ENCODE measurements around the gene SMTNL2.
A peak's percentile ranks its signal among the peaks of the same experiment; 100 is the strongest.

The SMTNL2 gene

DNA sequence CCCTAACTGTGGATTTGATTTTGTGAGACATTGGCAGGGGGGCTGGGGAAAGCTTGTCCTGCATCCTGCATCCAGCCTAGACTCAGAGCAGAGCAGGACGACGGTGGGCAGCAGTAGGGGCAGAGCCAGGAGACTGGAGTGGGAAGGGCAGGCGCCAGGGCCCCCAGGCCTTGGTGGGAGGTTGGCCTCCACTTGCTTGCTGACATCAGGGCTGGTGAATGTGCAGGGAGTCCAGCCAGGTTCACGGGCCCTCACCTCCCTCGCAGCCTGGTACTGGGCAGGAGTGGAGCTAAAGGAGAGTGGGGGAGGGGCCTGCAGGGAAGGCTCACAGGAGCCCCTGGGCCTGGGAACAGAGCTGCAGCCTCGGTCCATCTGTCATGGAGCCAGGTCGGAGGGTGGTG is 2.2 kb upstream of the SMTNL2 start:
- Histone ChIP-seq H3K36me3 (ENCODE audit: control insufficient read depth, insufficient read depth, low read length) (no peaks in the 10 kb centered on the region), H3K27ac (no peak overlapping the region), H3K9me3 (ENCODE audit: control insufficient read depth, low read length) (no peaks in the 10 kb centered on the region), H2AFZ (no peak overlapping the region), H3K79me2 (no peaks in the 10 kb centered on the region), H3K4me1 (no peaks in the 10 kb centered on the region), H3K9ac (no peak overlapping the region), H3K27me3 (ENCODE audit: control insufficient read depth, insufficient read depth, low read length) (no peaks in the 10 kb centered on the region), H3K4me2 (ENCODE audit: low read length) (no peak overlapping the region), H3K4me3 (ENCODE audit: low read depth, low read length) (no peak overlapping the region)
- TF ChIP-seq, protein P1, sequence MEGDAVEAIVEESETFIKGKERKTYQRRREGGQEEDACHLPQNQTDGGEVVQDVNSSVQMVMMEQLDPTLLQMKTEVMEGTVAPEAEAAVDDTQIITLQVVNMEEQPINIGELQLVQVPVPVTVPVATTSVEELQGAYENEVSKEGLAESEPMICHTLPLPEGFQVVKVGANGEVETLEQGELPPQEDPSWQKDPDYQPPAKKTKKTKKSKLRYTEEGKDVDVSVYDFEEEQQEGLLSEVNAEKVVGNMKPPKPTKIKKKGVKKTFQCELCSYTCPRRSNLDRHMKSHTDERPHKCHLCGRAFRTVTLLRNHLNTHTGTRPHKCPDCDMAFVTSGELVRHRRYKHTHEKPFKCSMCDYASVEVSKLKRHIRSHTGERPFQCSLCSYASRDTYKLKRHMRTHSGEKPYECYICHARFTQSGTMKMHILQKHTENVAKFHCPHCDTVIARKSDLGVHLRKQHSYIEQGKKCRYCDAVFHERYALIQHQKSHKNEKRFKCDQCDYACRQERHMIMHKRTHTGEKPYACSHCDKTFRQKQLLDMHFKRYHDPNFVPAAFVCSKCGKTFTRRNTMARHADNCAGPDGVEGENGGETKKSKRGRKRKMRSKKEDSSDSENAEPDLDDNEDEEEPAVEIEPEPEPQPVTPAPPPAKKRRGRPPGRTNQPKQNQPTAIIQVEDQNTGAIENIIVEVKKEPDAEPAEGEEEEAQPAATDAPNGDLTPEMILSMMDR (IDR thresholded peaks at IDR 0.05) = no peak

DNA sequence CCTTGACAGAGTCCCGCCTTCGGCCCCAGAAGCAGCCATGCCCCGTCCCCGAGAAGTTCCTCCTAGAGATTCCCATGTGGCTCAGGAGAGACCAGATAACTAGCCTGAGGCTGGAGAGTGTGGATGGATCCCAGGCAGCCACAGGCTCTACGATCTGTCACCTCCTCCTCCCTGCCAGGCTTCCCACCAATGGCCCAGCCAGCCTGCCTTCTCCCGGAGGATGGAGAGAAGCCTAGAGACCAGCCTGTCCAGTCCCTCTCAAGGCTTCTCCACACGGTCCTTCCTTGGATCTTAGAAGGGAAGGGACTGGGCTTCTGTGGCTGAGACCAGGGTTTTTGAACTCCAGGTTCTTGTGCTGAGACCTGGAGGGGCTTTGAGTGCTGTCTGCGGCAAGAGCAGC is 1.6 kb upstream of the SMTNL2 start:
- no peaks in the 10 kb centered on the region for H3K79me2 ChIP-seq
- H3K9me3 ChIP-seq (ENCODE audit: control insufficient read depth, low read length) = no peaks in the 10 kb centered on the region
- no peaks in the 10 kb centered on the region for H3K4me1 ChIP-seq
- no peak overlapping the region for H3K4me2 ChIP-seq (ENCODE audit: low read length)
- no peak overlapping the region for H3K9ac ChIP-seq
- no peak overlapping the region for H3K4me3 ChIP-seq (ENCODE audit: low read depth, low read length)
- no peak overlapping the region for H3K27ac ChIP-seq
- H2AFZ ChIP-seq = no peak overlapping the region
- TF ChIP-seq, protein P1 (IDR thresholded peaks at IDR 0.05) = no peak
- no peaks in the 10 kb centered on the region for H3K36me3 ChIP-seq (ENCODE audit: control insufficient read depth, insufficient read depth, low read length)
- H3K27me3 ChIP-seq (ENCODE audit: control insufficient read depth, insufficient read depth, low read length) = no peaks in the 10 kb centered on the region

DNA sequence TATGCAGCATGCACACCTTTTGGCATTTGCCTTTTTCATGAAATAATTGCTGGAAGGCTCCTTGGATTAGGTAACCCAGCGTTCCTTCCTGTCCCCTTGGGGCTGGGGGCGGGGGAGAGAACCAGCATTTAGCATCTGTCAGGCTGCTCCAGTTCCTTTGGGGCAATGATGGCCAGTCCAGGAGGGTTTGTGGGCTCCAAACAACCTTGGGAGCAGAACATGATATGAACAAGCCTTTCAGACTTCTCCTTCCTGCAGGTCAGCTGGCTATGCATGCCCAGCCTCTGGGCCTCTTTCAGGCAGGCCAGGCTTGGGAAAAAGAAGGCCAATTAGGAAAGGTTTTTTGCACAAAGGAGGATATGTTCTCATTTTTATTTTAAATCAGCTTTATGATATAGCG is 1.1 kb upstream of the SMTNL2 start:
- H3K36me3 ChIP-seq (ENCODE audit: control insufficient read depth, insufficient read depth, low read length) = no peaks in the 10 kb centered on the region
- H3K9ac ChIP-seq = no peak overlapping the region
- H2AFZ ChIP-seq = no peak overlapping the region
- no peaks in the 10 kb centered on the region for H3K79me2 ChIP-seq
- no peaks in the 10 kb centered on the region for H3K4me1 ChIP-seq
- H3K27me3 ChIP-seq (ENCODE audit: control insufficient read depth, insufficient read depth, low read length) = no peaks in the 10 kb centered on the region
- no peak overlapping the region for H3K4me2 ChIP-seq (ENCODE audit: low read length)
- TF ChIP-seq, protein P1 (IDR thresholded peaks at IDR 0.05) = no peak
- no peak overlapping the region for H3K4me3 ChIP-seq (ENCODE audit: low read depth, low read length)
- no peak overlapping the region for H3K27ac ChIP-seq
- H3K9me3 ChIP-seq (ENCODE audit: control insufficient read depth, low read length) = no peaks in the 10 kb centered on the region

DNA sequence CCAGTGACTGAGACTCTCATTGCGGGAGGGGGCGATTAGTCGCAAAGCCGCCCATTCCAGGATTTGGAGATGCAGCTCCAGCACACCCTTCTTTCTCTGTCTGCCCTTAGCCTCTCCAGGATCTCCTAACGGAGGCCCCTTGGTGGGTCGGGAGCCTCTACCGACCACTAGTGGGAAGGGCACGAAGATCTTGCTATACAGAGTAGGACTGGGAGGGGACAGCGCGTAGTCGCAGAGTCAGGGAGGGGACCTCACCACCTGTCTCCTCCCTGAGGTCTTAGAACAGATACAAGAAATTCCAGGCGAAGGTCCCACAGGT is 588 bp upstream of the SMTNL2 start:
- Histone ChIP-seq H3K4me1 (no peaks in the 10 kb centered on the region), H3K4me3 (ENCODE audit: low read depth, low read length) (peak overlapping the region; percentile 58), H3K79me2 (no peaks in the 10 kb centered on the region), H3K9me3 (ENCODE audit: control insufficient read depth, low read length) (no peaks in the 10 kb centered on the region), H3K9ac (no peak overlapping the region), H3K4me2 (ENCODE audit: low read length) (peak overlapping the region; percentile 81), H3K27ac (no peak overlapping the region), H2AFZ (peak overlapping the region; percentile 96), H3K36me3 (ENCODE audit: control insufficient read depth, insufficient read depth, low read length) (no peaks in the 10 kb centered on the region), H3K27me3 (ENCODE audit: control insufficient read depth, insufficient read depth, low read length) (no peaks in the 10 kb centered on the region)
- TF ChIP-seq, protein P1 (IDR thresholded peaks at IDR 0.05) = peak; percentile 26

DNA sequence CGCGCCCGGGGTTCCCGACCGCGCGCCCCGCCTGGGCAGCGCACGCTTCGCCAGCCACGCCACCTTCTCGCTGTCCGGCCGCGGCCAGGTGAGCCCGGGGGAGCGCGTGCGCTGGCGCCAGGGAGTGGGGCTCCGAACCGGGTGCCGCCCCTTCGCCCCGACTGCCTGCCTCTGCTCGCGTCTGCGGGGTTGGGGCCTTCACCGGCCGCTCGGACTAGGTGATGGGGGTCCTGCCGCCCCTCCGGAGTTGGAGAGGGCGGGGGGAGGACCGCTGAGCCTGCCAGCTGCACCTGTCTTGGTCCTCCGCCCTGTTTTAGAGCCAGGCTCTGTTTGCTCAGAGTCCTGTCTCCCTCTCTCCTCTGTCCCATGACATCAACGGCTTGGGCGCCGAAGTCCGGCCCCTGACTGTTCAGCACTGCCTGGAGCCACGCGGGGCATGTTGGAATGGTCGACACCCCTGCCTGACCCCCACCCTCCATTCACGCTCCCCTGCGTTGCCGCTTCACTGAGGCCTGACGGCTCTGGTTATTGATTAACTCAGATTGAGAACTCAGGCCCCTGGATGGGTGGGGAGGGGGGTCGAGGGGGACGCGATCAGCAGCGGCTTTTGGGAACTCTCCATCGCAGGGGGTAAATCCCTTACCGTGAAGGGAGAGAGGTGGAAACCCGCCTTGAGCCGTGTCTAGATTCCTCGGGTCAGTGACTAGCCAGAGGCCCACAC is 748 bp downstream of the SMTNL2 start:
- Histone ChIP-seq H3K27me3 (ENCODE audit: control insufficient read depth, insufficient read depth, low read length) (no peaks in the 10 kb centered on the region), H3K9ac (no peak overlapping the region), H3K9me3 (ENCODE audit: control insufficient read depth, low read length) (no peaks in the 10 kb centered on the region), H3K27ac (no peak overlapping the region), H3K4me2 (ENCODE audit: low read length) (peak overlapping the region; percentile 81), H3K36me3 (ENCODE audit: control insufficient read depth, insufficient read depth, low read length) (no peaks in the 10 kb centered on the region), H2AFZ (no peak overlapping the region), H3K4me1 (no peaks in the 10 kb centered on the region), H3K79me2 (no peaks in the 10 kb centered on the region), H3K4me3 (ENCODE audit: low read depth, low read length) (peak overlapping the region; percentile 37)
- TF ChIP-seq, protein P1 (IDR thresholded peaks at IDR 0.05) = no peak

Data from parathyroid adenoma (tissue), 2 donors.